DMS153 treated with DMSO at 0.1 percent for 48 hours (cell line): ENCODE data around the gene MPLKIP.
"Not testable (repeated sequence)": the region's sequence is repeated elsewhere in the genome, so short reads cannot be mapped to it uniquely, and the experiment has no call there.

Experiments
- DNase-seq: peaks from one replicate; lab custom pipeline; 2025; ENCODE audit not compliant: unreplicated experiment; lab: John Stamatoyannopoulos, UW

Gene MPLKIP

GRCh38 chr7:40133561-40134427 lies 628 bp downstream of the MPLKIP start:
- DNase-seq: no peak

- no peak for DNase-seq
Measured at GRCh38 chr7:40122940-40123254, 11.5 kb downstream of the MPLKIP start.

GRCh38 chr7:40122100-40122939 lies 12.1 kb downstream of the MPLKIP start:
- DNase-seq: not testable (repeated sequence)

- no peak for DNase-seq
Measured at GRCh38 chr7:40120020-40120419, 14.4 kb downstream of the MPLKIP start.

GRCh38 chr7:40118201-40118600 lies 16.2 kb downstream of the MPLKIP start:
- not testable (repeated sequence) for DNase-seq

DNA sequence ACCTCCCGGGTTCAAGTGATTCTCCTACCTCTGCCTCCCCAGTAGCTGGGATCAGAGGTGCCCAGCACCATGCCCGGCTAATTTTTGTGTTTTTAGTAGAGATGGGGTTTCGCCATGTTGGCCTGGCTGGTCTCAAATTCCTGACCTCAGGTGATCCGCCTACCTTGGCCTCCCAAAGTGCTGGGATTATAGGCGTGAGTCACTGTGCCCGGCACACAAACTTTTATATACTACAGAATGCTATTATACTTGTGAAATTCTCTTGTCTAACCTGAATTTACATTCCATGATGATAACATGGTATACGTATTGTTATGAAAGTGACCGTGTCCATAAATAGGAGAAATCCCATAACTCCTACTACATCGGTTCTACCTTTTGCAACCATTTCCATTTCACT lies 17.2 kb downstream of the MPLKIP start:
- DNase-seq: not testable (repeated sequence)

GRCh38 chr7:40115936-40116335 lies 18.5 kb downstream of the MPLKIP start:
- no peak for DNase-seq

GRCh38 chr7:40105879-40106473 lies 28.4 kb downstream of the MPLKIP start:
- no peak for DNase-seq

DNA sequence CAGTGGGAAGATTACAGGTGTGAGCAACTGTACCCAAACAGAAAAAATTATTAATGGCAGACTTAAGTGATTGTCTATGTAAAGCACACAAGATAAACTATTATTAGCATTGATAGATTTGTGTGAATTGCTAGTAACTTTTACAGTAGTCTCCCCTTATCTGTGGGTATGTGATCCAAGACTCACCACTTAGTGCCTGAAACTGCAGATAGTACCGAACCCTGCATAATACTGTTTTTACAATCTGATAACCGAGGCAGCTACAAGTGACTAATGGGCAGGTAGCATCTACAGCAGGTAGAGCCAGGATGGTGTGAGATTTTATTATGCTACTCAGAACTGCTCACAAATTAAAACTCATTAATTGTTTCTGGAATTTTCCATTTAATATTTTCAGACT lies 31.5 kb downstream of the MPLKIP start:
- no peak for DNase-seq

GRCh38 chr7:40101201-40101600 lies 33.2 kb downstream of the MPLKIP start:
- DNase-seq: no peak

DNA sequence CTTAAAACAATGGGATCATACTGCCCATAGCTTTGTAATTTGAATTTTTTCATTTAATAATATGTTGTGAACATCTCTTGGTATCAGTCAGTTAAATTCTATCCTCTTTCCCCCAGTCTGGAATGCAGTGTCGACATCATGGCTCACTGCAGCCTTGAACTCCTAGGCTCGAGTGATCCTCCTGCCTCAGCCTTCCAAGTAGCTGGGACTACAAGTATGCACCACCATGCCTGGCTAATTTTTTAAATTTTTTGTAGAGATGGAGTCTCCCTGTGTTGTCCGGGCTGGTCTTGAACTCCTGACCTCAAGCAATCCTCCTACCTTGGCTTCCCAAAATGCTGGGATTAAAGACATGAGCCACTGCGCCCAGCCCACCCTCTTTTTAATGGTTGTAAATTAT lies 34.6 kb downstream of the MPLKIP start:
- no peak for DNase-seq

DNA sequence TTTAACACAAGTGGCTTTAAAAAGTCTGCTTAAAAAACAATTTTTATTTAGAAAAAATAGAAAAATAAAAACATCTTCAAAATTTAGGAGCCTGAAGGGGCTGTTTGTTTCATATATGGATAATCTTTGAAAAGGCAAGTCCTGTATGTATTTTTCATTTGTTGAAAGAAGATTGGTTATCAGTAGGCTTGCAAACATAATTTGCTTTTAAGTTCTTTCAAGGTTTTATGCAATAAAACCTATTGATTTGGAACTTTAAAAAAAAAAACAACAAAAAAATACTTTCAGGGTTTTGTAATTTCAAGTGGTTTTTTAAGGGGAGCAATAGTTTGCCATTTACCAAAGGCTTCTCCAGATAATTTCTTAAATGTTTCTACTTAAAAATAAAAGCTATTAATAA lies 35.6 kb downstream of the MPLKIP start:
- DNase-seq: no peak

GRCh38 chr7:40097728-40098127 lies 36.7 kb downstream of the MPLKIP start:
- no peak for DNase-seq

GRCh38 chr7:40095695-40096327 lies 38.6 kb downstream of the MPLKIP start:
- DNase-seq: no peak

- no peak for DNase-seq
Measured at GRCh38 chr7:40095230-40095629, 39.2 kb downstream of the MPLKIP start.

DNA sequence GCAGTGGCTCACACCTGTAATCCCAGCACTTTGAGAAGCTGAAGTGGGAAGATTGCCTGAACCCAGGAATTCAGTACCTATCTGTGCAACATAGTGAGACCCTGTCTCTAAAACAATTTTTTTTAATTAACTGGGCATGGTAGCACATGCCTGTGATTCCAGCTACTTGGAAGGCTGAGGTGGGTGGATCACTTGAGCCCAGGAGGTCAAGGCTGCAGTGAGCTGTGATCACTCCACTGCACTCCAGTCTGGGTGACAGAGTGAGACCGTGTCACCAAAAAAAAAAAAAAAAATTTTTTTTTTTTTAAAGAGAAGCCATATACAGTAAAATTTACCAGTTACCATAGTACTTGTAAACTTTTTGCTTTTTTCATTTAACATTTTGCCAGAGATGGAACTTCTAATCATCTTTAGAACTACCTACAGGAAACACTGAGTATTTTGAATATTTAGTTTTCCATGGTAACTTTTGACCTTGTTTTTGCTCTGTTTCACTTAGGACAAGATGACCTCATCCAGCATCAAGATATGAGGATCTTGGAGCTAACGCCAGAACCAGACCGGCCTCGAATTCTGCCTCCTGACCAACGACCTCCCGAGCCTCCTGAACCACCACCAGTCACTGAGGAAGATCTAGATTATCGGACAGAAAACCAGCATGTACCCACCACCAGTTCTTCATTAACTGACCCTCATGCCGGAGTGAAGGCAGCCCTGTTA lies 40.6 kb downstream of the MPLKIP start:
- DNase-seq: no peak

GRCh38 chr7:40092182-40092581 lies 42.2 kb downstream of the MPLKIP start:
- no peak for DNase-seq

DNA sequence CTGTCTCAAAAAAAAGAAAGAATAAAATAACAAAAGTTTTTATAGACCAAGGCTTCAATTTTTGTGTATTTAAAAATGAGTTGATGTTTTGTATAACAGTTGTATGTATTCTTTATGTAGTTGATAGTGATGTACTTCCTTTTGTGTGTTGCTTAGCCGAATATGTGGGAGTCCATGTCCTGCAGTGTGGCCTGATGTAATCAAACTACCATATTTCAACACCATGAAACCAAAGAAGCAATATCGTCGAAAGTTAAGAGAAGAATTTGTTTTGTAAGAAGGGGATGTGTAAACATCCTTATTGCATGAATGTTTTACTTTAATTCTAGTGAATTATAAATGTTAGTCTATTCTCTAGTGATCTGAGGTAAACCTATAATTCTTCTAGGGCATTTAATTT lies 56.6 kb downstream of the MPLKIP start:
- DNase-seq: no peak
